GM10248 (cell line): Measurements from ENCODE around the gene B3GNT7.
"Not testable (repeated sequence)": the region's sequence is repeated elsewhere in the genome, so short reads cannot be mapped to it uniquely, and the experiment has no call there.

Experiments
- CTCF ChIA-PET: fragments of 300-600 bp; sonication (Branson Sonifier 250); formaldehyde crosslinking; extraction: SDS; loops from one replicate; lab custom pipeline; 2021; ENCODE audit warnings: antibody characterized with exemption; lab: Yijun Ruan, JAX
- POLR2A ChIA-PET: fragments of 350-650 bp; sonication (Branson Sonifier 250); formaldehyde crosslinking; extraction: SDS; loops from one replicate; lab custom pipeline; 2020; ENCODE audit warnings: antibody characterized with exemption; lab: Yijun Ruan, JAX
- DNase-seq: peaks from one replicate; pipeline ENCODE4 v3.0.0; 2012; ENCODE audit errors: extremely low spot score
- CTCF ChIP-seq: IDR thresholded peaks from 2 replicates; pipeline ENCODE4 v1.5.1; 2012; ENCODE audit warnings: mild to moderate bottlenecking, low read depth; ENCODE audit errors: extremely low read depth, missing control alignments, control extremely low read depth

Gene B3GNT7

GRCh38 chr2:231423176-231423575, 27.7 kb downstream of the B3GNT7 start:
- no peak for DNase-seq
- no peak for TF ChIP-seq CTCF
- CTCF ChIA-PET: interaction anchor here (4.9 kb wide), 1 partner anchor 11 kb away, joined by 34 read pairs; no protein-coding TSS in a partner anchor
- POLR2A ChIA-PET: no interaction called here

DNA sequence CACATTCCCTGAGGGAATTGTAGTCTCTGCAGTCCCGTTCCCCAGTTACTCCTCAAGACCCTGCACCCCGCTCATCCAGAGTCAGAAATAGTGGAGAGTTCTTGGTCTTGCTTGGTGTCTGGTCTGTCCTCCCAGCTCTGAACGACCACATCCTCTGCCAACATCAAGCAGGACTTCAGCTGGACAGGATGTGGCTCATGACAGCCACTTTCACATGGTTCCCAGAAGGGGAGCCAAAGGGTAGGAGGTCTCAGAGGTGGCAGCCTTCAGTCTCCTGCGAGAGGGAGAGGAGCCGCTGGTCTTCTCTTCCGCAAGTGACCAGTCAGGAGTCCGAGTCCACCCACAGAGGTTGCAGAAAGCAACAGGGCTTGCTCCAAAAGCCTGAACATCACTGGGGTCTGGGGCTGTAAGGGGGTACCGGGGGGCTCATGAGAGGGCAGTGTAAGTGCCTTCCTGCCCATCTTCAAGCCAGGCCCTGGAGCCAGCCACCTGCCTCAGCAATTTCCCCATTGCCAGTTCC, 29.8 kb downstream of the B3GNT7 start:
- ChIA-PET POLR2A (no interaction called here), CTCF (interaction anchor here (0.7 to 2.9 kb wide), 10 partner anchors 9 to 372 kb away, joined by 3 to 14 read pairs (median 4); no protein-coding TSS in a partner anchor)
- DNase-seq: no peak
- no peak for TF ChIP-seq CTCF

DNA sequence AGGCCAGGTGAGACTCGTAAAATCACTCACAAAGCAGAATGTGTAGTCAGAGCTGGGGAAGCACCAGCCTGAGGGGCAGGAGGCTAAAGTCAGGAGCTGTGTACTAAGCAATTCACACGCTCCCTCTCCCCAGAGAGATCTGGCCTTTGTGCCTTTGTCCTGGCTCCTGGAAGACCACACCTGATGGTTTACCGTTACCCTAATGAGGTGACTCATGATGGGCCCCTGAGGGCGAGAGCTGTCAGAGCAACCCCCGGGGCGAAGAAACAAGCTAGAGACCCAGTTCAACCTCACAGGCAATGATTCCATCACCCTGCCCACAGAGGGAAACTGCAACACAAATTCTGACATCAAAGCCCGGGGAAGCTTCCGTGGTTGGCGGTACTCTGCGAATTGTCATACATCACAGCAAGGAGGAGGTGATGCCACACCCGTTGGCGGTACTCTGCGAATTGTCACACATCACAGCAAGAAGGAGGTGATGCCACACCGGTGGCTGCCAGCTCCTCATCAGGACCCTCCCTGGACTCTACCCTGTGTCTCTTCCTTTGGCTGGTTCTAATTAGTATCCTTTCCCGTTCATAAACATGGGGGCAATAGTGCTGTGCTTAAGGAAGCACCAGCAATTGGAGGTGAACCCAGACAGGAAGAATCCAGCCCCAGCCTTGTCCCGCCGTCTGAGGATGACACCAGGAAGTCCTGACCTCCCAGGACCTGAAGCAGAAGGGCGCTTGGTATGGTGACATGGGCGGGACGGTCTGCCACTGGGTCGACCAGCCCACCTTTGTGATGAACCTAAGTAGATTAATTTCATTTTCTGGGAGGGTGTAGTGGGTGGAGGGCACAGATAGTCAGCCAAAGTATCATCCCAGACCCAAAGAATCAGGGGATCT, 30.5 kb downstream of the B3GNT7 start:
- POLR2A ChIA-PET: interaction anchor here (0.5 kb wide), 1 partner anchor 29 kb away, joined by 5 read pairs; no protein-coding TSS in a partner anchor
- CTCF ChIA-PET: interaction anchor here (0.7 to 2.9 kb wide), 10 partner anchors 10 to 198 kb away, joined by 3 to 14 read pairs (median 4); no protein-coding TSS in a partner anchor
- no peak for TF ChIP-seq CTCF
- DNase-seq: no peak

DNA sequence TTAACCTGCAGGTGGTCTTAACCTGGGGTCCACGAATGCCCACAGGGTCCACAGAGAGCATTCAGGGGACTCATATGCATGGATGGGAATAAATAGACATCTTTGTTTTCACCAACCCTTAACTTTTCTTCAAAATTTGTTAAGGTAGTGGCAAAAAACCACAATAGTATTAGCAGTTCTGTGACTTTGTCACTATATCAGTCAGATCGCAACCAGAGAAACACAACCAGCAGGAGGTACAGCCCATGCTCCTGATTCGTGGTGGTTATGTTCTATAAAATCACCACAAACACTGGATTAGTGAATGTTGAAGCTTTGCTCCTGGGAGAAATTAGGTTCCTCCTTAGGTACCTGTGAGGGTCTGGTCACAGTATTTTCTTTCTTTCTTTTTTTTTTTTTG, 31.6 kb downstream of the B3GNT7 start:
- TF ChIP-seq CTCF: no peak
- POLR2A ChIA-PET: no interaction called here
- CTCF ChIA-PET: interaction anchor here (1.0 to 2.7 kb wide), 4 partner anchors 15 to 324 kb away, joined by 3 to 11 read pairs (median 4); no protein-coding TSS in a partner anchor
- DNase-seq: no peak

DNA sequence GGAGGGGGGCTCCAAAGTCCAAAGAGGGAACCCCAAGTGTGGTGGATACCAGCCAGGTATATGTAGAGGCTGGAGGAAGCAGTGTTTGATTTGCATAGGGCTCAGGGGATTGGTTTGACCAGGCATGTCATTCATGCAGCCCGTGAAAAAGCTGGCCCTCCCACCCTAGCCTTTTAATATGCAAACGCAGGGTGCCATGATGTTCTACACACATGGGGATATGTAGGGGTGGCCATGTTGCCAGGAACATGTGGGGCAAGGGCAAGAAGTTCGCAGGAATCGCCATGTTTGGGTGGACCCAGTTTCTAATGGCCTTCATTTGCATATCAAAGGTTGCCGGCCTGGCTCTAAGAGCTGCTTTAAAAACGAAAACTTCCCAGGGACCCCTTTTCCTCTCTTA, 33.6 kb downstream of the B3GNT7 start:
- no peak for DNase-seq
- CTCF ChIA-PET: interaction anchor here (0.9 to 3.4 kb wide), 6 partner anchors 13 to 24 kb away, joined by 3 to 14 read pairs (median 5); no protein-coding TSS in a partner anchor
- TF ChIP-seq CTCF: no peak
- POLR2A ChIA-PET: interaction anchor here (0.7 kb wide), 1 partner anchor 28 kb away, joined by 4 read pairs; no protein-coding TSS in a partner anchor

DNA sequence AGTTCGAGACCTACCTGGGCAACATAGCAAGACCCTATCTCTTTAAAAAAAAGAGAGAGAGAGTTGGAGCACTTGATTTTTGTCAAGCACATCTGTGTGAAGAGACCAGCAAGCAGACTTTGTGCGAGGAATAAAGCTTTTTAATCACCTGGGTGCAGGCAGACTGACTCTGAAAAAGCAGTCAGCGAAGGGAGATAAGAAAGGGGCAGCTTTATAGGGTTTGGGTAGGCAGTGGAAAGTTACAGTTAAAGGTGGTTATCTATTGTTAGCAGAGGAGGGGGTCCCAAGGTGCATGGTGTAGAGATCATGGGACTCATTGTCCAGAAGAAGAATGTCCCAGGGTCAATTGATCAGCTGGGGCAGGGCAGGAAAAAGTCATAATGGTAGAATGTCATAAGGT, 34.4 kb downstream of the B3GNT7 start:
- CTCF ChIA-PET: interaction anchor here (0.9 to 3.4 kb wide), 4 partner anchors 9 to 24 kb away, joined by 3 to 14 read pairs (median 4); no protein-coding TSS in a partner anchor
- TF ChIP-seq CTCF: no peak
- POLR2A ChIA-PET: no interaction called here
- no peak for DNase-seq

- DNase-seq, POLR2A ChIA-PET: not testable (repeated sequence)
- CTCF ChIA-PET: interaction anchor here (1.5 to 3.4 kb wide), 3 partner anchors 9 to 25 kb away, joined by 3 to 14 read pairs (median 5); no protein-coding TSS in a partner anchor
Observed at GRCh38 chr2:231430437-231430836, 34.9 kb downstream of the B3GNT7 start.
